ENCODE data around the gene PHF21B. TPM values are rescaled to one million over a fixed set of nuclear protein-coding genes. Genes with fewer than 3 reads are reported as not detected.
A peak's percentile ranks its signal among the peaks of the same experiment; 100 is the strongest.

PHF21B gene
- total and polyA plus RNA-seq, 11 donors, result 0.04 to 1.6 (median 0.47) TPM; not detected in 4

- no peaks in the 10 kb centered on the region for H3K36me3 ChIP-seq
- TF ChIP-seq POLR2A (IDR thresholded peaks at IDR 0.05), result no peak
- no peak for TF ChIP-seq CTCF (IDR thresholded peaks at IDR 0.05)
- no peaks in the 10 kb centered on the region for H3K27me3 ChIP-seq
- DNase-seq, result peak in 1 of 5 donors; percentile 35
- H3K4me1 ChIP-seq, result no peaks in the 10 kb centered on the region
- peaks cover 0 to 11% (median 0%) of the 10 kb centered on the region in 12 donors for H3K9me3 ChIP-seq
- H3K27ac ChIP-seq, result no peak overlapping the region
- no peak overlapping the region for H3K4me3 ChIP-seq
- ATAC-seq, result no peak
- WGBS, 4 donors, result 73 to 86% (median 83%) methylated on average over 10 of the region's 10 CpGs
- intact Hi-C loops (cut with DNase I), result no loop called here
These were observed 94.4 kb downstream of the PHF21B start for GRCh38 chr22:44915441-44915840.

GRCh38 chr22:44914026-44914721, 95.6 kb downstream of the PHF21B start:
- no peaks in the 10 kb centered on the region for H3K27me3 ChIP-seq
- H3K36me3 ChIP-seq, result no peaks in the 10 kb centered on the region
- peaks cover 0 to 11% (median 0%) of the 10 kb centered on the region in 12 donors for H3K9me3 ChIP-seq
- 82 to 88% (median 85%) methylated on average over 7 to 13 of the region's 13 CpGs for WGBS, 4 donors
- no peak for ATAC-seq
- H3K4me1 ChIP-seq, result no peaks in the 10 kb centered on the region
- TF ChIP-seq CTCF (IDR thresholded peaks at IDR 0.05) (no peak), POLR2A (IDR thresholded peaks at IDR 0.05) (no peak)
- no peak overlapping the region for H3K27ac ChIP-seq
- DNase-seq, result no peak
- no peak overlapping the region for H3K4me3 ChIP-seq
- intact Hi-C loops (cut with DNase I), result no loop called here

- ATAC-seq (no peak), DNase-seq (no peak)
- Histone ChIP-seq H3K27me3 (no peaks in the 10 kb centered on the region), H3K4me3 (no peak overlapping the region), H3K36me3 (no peaks in the 10 kb centered on the region), H3K27ac (no peak overlapping the region), H3K9me3 (peaks cover 0 to 11% (median 0%) of the 10 kb centered on the region in 12 donors), H3K4me1 (no peaks in the 10 kb centered on the region)
- TF ChIP-seq CTCF (IDR thresholded peaks at IDR 0.05) (no peak), POLR2A (IDR thresholded peaks at IDR 0.05) (no peak)
- intact Hi-C loops (cut with DNase I), result no loop called here
- 89 to 96% (median 93%) methylated on average over 6 to 24 of the region's 24 CpGs for WGBS, 4 donors
These were observed 96.4 kb downstream of the PHF21B start for GRCh38 chr22:44913198-44913983.

- no peak for ATAC-seq
- Histone ChIP-seq H3K4me1 (no peaks in the 10 kb centered on the region), H3K9me3 (peaks cover 0 to 11% (median 0%) of the 10 kb centered on the region in 12 donors), H3K27ac (no peak overlapping the region), H3K27me3 (no peaks in the 10 kb centered on the region), H3K4me3 (no peak overlapping the region), H3K36me3 (no peaks in the 10 kb centered on the region)
- DNase-seq, result no peak
- no peak for TF ChIP-seq POLR2A (IDR thresholded peaks at IDR 0.05)
- TF ChIP-seq CTCF (IDR thresholded peaks at IDR 0.05), result no peak
- whole genome bisulfite sequencing, 4 donors, result 83 to 91% (median 86%) methylated on average over 6 of the region's 6 CpGs
- intact Hi-C loops (cut with DNase I), result no loop called here
These were observed 100.6 kb downstream of the PHF21B start for GRCh38 chr22:44909241-44909640.
